B cell (primary cell): Measurements from ENCODE around the gene ST6GAL2. TPM values are rescaled to one million over a fixed set of nuclear protein-coding genes. Genes with fewer than 3 reads are reported as not detected.

ENCODE experiments used
- ATAC-seq: fragments of 200-7000 bp; cut with Tn5 transposase; one replicate; pipeline ENCODE4 v1.10.0; 2021; ENCODE audit warnings: low read depth, mild to moderate bottlenecking, moderate number of reproducible peaks, moderate library complexity
- CTCF ChIA-PET: fragments of 350-600 bp; sonication (Branson Sonifier 250); formaldehyde crosslinking; loops from one replicate; lab custom pipeline; 2021; ENCODE audit warnings: antibody characterized with exemption, inconsistent platforms; lab: Charles Lee
- POLR2A ChIA-PET: fragments of 350-600 bp; sonication (Branson Sonifier 250); formaldehyde crosslinking; loops from one replicate; lab custom pipeline; 2021; ENCODE audit warnings: antibody characterized with exemption; lab: Charles Lee
- DNase-seq: peaks from one replicate; pipeline ENCODE4 v3.0.0; 2013
- H2AFZ ChIP-seq: 2 replicates; pipeline ENCODE4 v1.6.1; 2012; ENCODE audit warnings: mild to moderate bottlenecking, low read depth, low read length; ENCODE audit not compliant: insufficient read depth, poor library complexity, severe bottlenecking
- H3K27ac ChIP-seq, 2 donors: 1 replicate in 1 of 2; 2 replicates in 1 of 2; pipeline ENCODE4 v1.5.1; 2012 to 2013; ENCODE audit warnings: low read length in 2 of 2, mild to moderate bottlenecking in 2 of 2, moderate library complexity in 1 of 2
- H3K27me3 ChIP-seq, 4 experiments: fragments of 200-600 bp in 1 of 4; sonication (generic) in 1 of 4; replicated peaks in 1 of 4; 1 replicate in 2 of 4; 2 replicates in 2 of 4; pipeline versions ENCODE4 v1.6.1 to v1.7.0; 2013 to 2016; ENCODE audit warnings: low read length in 3 of 4, mild to moderate bottlenecking in 2 of 4, mixed read lengths in 1 of 4, moderate library complexity in 1 of 4; ENCODE audit not compliant: insufficient read depth in 4 of 4, control insufficient read depth in 3 of 4; ENCODE audit errors: control extremely low read depth in 1 of 4
- H3K36me3 ChIP-seq, 2 experiments: replicated peaks in 1 of 2; 1 replicate in 1 of 2; 2 replicates in 1 of 2; pipeline versions ENCODE4 v1.6.1 to v1.7.1; 2013; ENCODE audit warnings: low read length in 1 of 2; ENCODE audit not compliant: insufficient read depth in 2 of 2, control insufficient read depth in 1 of 2; ENCODE audit errors: control extremely low read depth in 1 of 2, extremely low read depth in 1 of 2
- H3K4me1 ChIP-seq, 2 donors: fragments of 200-600 bp in 1 of 2; sonication (generic) in 1 of 2; 1 replicate in 1 of 2; 2 replicates in 1 of 2; pipeline versions ENCODE4 v1.5.1 to v1.6.1; 2013 to 2017; ENCODE audit warnings: low read length in 2 of 2; ENCODE audit not compliant: control insufficient read depth in 2 of 2, insufficient read depth in 2 of 2
- H3K4me2 ChIP-seq: replicated peaks from 2 replicates; pipeline ENCODE3; 2012; ENCODE audit warnings: mild to moderate bottlenecking, low read depth, low read length; ENCODE audit not compliant: poor library complexity, severe bottlenecking
- H3K4me3 ChIP-seq, 5 experiments: fragments of 200-600 bp in 1 of 5; sonication (generic) in 1 of 5; 1 replicate in 3 of 5; 2 replicates in 2 of 5; pipeline versions ENCODE4 v1.5.1 to v1.7.0; 2011 to 2016; ENCODE audit warnings: low read length in 4 of 5, mild to moderate bottlenecking in 4 of 5, low read depth in 2 of 5, control low read depth in 1 of 5, moderate library complexity in 1 of 5; ENCODE audit not compliant: insufficient read depth in 1 of 5; ENCODE audit errors: control extremely low read depth in 1 of 5, extremely low read depth in 1 of 5
- H3K79me2 ChIP-seq: fragments of 200-600 bp; sonication (generic); one replicate; pipeline ENCODE4 v1.6.0; 2016; ENCODE audit warnings: low read length; ENCODE audit not compliant: control insufficient read depth, insufficient read depth
- H3K9ac ChIP-seq: fragments of 200-600 bp; sonication (generic); 2 replicates; pipeline ENCODE4 v1.6.1; 2017; ENCODE audit warnings: mild to moderate bottlenecking, low read length, moderate library complexity
- H3K9me3 ChIP-seq, 3 donors: one replicate each; pipeline versions ENCODE4 v1.6.1 to v1.7.1; 2013; ENCODE audit warnings: low read length in 2 of 3; ENCODE audit not compliant: control insufficient read depth in 2 of 3, insufficient read depth in 1 of 3; ENCODE audit errors: control extremely low read depth in 1 of 3
- H4K20me1 ChIP-seq: 2 replicates; pipeline ENCODE4 v1.6.0; 2012; ENCODE audit warnings: mild to moderate bottlenecking, low read length; ENCODE audit not compliant: insufficient read depth, control insufficient read depth, poor library complexity, severe bottlenecking
- H3K27ac Mint-ChIP-seq: one replicate; pipeline ENCODE4 v1.8.0; 2021; ENCODE audit warnings: mixed read lengths
- H3K27me3 Mint-ChIP-seq: one replicate; pipeline ENCODE4 v1.8.0; 2021; ENCODE audit warnings: mixed read lengths
- H3K4me1 Mint-ChIP-seq: one replicate; pipeline ENCODE4 v1.8.0; 2021; ENCODE audit warnings: mixed read lengths
- H3K4me3 Mint-ChIP-seq: one replicate; pipeline ENCODE4 v1.8.0; 2021; ENCODE audit warnings: mixed read lengths
- H3K9me3 Mint-ChIP-seq: one replicate; pipeline ENCODE4 v1.8.0; 2022; ENCODE audit warnings: mixed read lengths; ENCODE audit not compliant: insufficient read depth
- CTCF ChIP-seq: fragments of 200-600 bp; IDR thresholded peaks from one replicate; pipeline ENCODE4 v1.8.0; 2022; ENCODE audit warnings: antibody characterized with exemption, mild to moderate bottlenecking
- EZH2 ChIP-seq: IDR thresholded peaks from 2 replicates; pipeline ENCODE4 v1.6.1; 2012; ENCODE audit warnings: borderline replicate concordance, low read depth, mild to moderate bottlenecking, moderate library complexity, low read length; ENCODE audit not compliant: insufficient read depth, poor library complexity, severe bottlenecking
- whole genome bisulfite sequencing: methylation state at CpG from one replicate; pipeline ENCODE4 v1.1.5; 2013; ENCODE audit warnings: missing lambda C conversion rate; ENCODE audit not compliant: insufficient coverage; 5-methylcytosine and 5-hydroxymethylcytosine counted together
- intact Hi-C: fragments of 100-400 bp; cut with micrococcal nuclease; formaldehyde crosslinking; loops from one replicate; pipeline ENCODE4 v1.10.0; 2022
- polyA plus RNA-seq: library from polyadenylated mRNA; depleted of rRNA; stranded (reverse); fragments of >200 nt; gene quantifications from 2 replicates; pipeline ENCODE4 v1.2.3, GENCODE V29; 2012
- total RNA-seq, 2 donors: library from RNA; stranded (reverse); fragments of 120-200 nt in 1 of 2; gene quantifications; 1 replicate in 1 of 2; 2 replicates in 1 of 2; pipeline versions ENCODE4 v1.2.3 to v1.2.4, GENCODE V29; 2013 to 2022

Gene ST6GAL2
- total and polyA plus RNA-seq, 2 donors (not counting 1 experiment from before 2014, with no cell fraction given) = not detected

- no peaks in the 10 kb centered on the region for H3K9me3 Mint-ChIP-seq
- H3K4me1 Mint-ChIP-seq = no peaks in the 10 kb centered on the region
- TF ChIP-seq EZH2 (no peak), CTCF (no peak)
- Histone ChIP-seq H3K4me2 (no peak overlapping the region), H3K9me3 (no peaks in the 10 kb centered on the region), H3K9ac (no peak overlapping the region), H3K27ac (no peak overlapping the region), H2AFZ (no peak overlapping the region), H3K36me3 (no peaks in the 10 kb centered on the region), H3K4me3 (no peak overlapping the region), H3K79me2 (no peaks in the 10 kb centered on the region), H4K20me1 (no peaks in the 10 kb centered on the region), H3K27me3 (no peaks in the 10 kb centered on the region), H3K4me1 (no peaks in the 10 kb centered on the region)
- intact Hi-C loops = no loop called here
- no peak overlapping the region for H3K4me3 Mint-ChIP-seq
- ATAC-seq (no peak), DNase-seq (no peak)
- ChIA-PET CTCF (no interaction called here), POLR2A (no interaction called here)
- no peak overlapping the region for H3K27ac Mint-ChIP-seq
- H3K27me3 Mint-ChIP-seq = peaks cover under 1% of the 10 kb centered on the region
- WGBS = 7% methylated on average over 3 of the region's 5 CpGs
These were observed 9.3 kb downstream of the ST6GAL2 start for GRCh38 chr2:106876699-106877098.

- TF ChIP-seq CTCF (no peak), EZH2 (no peak)
- Histone ChIP-seq H3K9me3 (no peaks in the 10 kb centered on the region), H2AFZ (no peak overlapping the region), H3K4me1 (no peaks in the 10 kb centered on the region), H3K79me2 (no peaks in the 10 kb centered on the region), H3K36me3 (no peaks in the 10 kb centered on the region), H3K27me3 (no peaks in the 10 kb centered on the region), H3K27ac (no peak overlapping the region), H3K4me2 (no peak overlapping the region), H4K20me1 (no peaks in the 10 kb centered on the region), H3K4me3 (no peak overlapping the region), H3K9ac (no peak overlapping the region)
- no peak overlapping the region for H3K4me3 Mint-ChIP-seq
- intact Hi-C loops = no loop called here
- WGBS = 92% methylated on average over 6 of the region's 8 CpGs
- no peaks in the 10 kb centered on the region for H3K9me3 Mint-ChIP-seq
- no peak overlapping the region for H3K27ac Mint-ChIP-seq
- DNase-seq = no peak
- CTCF ChIA-PET = no interaction called here
- no peaks in the 10 kb centered on the region for H3K27me3 Mint-ChIP-seq
- POLR2A ChIA-PET = no interaction called here
- H3K4me1 Mint-ChIP-seq = no peaks in the 10 kb centered on the region
- ATAC-seq = no peak
These were observed 16.3 kb downstream of the ST6GAL2 start for GRCh38 chr2:106869512-106870275.
